Uterus (tissue), 2 donors: Measurements from ENCODE around the gene SHISAL2A.

ENCODE experiments used
- CTCF ChIP-seq, 4 experiments: fragments of 200-600 bp in 2 of 4; fragments of 450-650 bp in 2 of 4; sonication (generic) in 2 of 4; IDR thresholded peaks; one replicate each; pipeline ENCODE4 v1.5.1; 2016 to 2019; ENCODE audit warnings: antibody characterized with exemption in 4 of 4, mild to moderate bottlenecking in 2 of 4, moderate library complexity in 1 of 4
- POLR2A ChIP-seq, 2 donors: fragments of 450-650 bp; IDR thresholded peaks; one replicate each; pipeline ENCODE4 v1.6.1; 2016; ENCODE audit warnings: antibody characterized with exemption in 2 of 2, mild to moderate bottlenecking in 1 of 2, moderate library complexity in 1 of 2

- TF ChIP-seq CTCF (IDR thresholded peaks at IDR 0.05) = no peak
- TF ChIP-seq POLR2A (IDR thresholded peaks at IDR 0.05) = no peak
These were observed 1.1 kb upstream of the SHISAL2A start for GRCh38 chr1:52631759-52632331.
